K562 (cell line): Measurements from ENCODE around the gene CAMK1D. TPM values are rescaled to one million over a fixed set of nuclear protein-coding genes. Genes with fewer than 3 reads are reported as not detected.

Source experiments
- ATAC-seq: fragments of 200-7000 bp; cut with Tn5 transposase; 3 replicates; pipeline ENCODE4 v1.9.1; 2020; ENCODE audit warnings: moderate library complexity
- BruUV-seq: library from RNA; stranded (reverse); fragments of 400-500 nt; replicated peaks from 2 replicates; lab custom pipeline; 2021; lab: Mats Ljungman, UMichigan
- CTCF ChIA-PET: fragments of 300-600 bp; formaldehyde crosslinking; extraction: SDS; loops from one replicate; lab custom pipeline; 2021; ENCODE audit warnings: low intra/inter-chr PET ratio; lab: Yijun Ruan, JAX
- POLR2A ChIA-PET: fragments of 300-600, 350-650 bp; sonication (Branson Sonifier 250); formaldehyde crosslinking; extraction: SDS; loops from one replicate; lab custom pipeline; 2021; ENCODE audit warnings: antibody characterized with exemption, inconsistent platforms; lab: Yijun Ruan, JAX
- DNase-seq, 4 experiments: peaks; one replicate each; pipeline versions ENCODE4 v3.0.0 to v3.0.0-alpha.2; 2011 to 2018; ENCODE audit warnings: low spot score in 3 of 4, mixed read lengths in 3 of 4; ENCODE audit errors: extremely low read depth in 1 of 4
- FAIRE-seq: peaks from 2 replicates; lab custom pipeline; 2011; peaks lifted over from hg19 to GRCh38; lab: Jason Lieb, UNC
- H2AFZ ChIP-seq: 2 replicates; pipeline ENCODE4 v1.6.0; 2011; ENCODE audit warnings: low read depth, low read length, control low read depth, inconsistent platforms
- H3K27ac ChIP-seq: fragments of 200-600 bp; 3 replicates; pipeline ENCODE4 v1.8.0; 2011; ENCODE audit warnings: low read depth, mild to moderate bottlenecking, control low read depth, inconsistent platforms, low read length, moderate library complexity, mixed read lengths; ENCODE audit errors: extremely low read depth
- H3K27me3 ChIP-seq, 2 experiments: fragments of 300-600 bp in 1 of 2; 2 replicates in 1 of 2; 3 replicates in 1 of 2; pipeline versions ENCODE4 v1.6.0 to v1.8.0; 2011; ENCODE audit warnings: inconsistent platforms in 2 of 2, low read length in 2 of 2, mild to moderate bottlenecking in 1 of 2, mixed read lengths in 1 of 2, moderate library complexity in 1 of 2; ENCODE audit not compliant: control insufficient read depth in 2 of 2, insufficient read depth in 2 of 2
- H3K36me3 ChIP-seq: fragments of 300-600 bp; 3 replicates; pipeline ENCODE4 v1.8.0; 2011; ENCODE audit warnings: mild to moderate bottlenecking, low read length, inconsistent platforms; ENCODE audit not compliant: control insufficient read depth, insufficient read depth
- H3K4me1 ChIP-seq, 2 experiments: fragments of 200-600 bp in 1 of 2; replicated peaks in 1 of 2; 2 replicates in 1 of 2; 3 replicates in 1 of 2; pipeline versions ENCODE4 v1.5.1 to v1.8.0; 2011; ENCODE audit warnings: inconsistent platforms in 2 of 2, low read length in 2 of 2, mild to moderate bottlenecking in 1 of 2, mixed read lengths in 1 of 2, moderate library complexity in 1 of 2; ENCODE audit not compliant: control insufficient read depth in 2 of 2, insufficient read depth in 2 of 2
- H3K4me2 ChIP-seq: 2 replicates; pipeline ENCODE4 v1.6.1; 2011; ENCODE audit warnings: low read length, control low read depth, inconsistent platforms, mixed read lengths; ENCODE audit not compliant: insufficient read depth
- H3K4me3 ChIP-seq: fragments of 200-600 bp; sonication (generic), shearing (Covaris generic); 2 replicates; pipeline ENCODE4 v1.5.1; 2016; ENCODE audit warnings: control low read depth, inconsistent platforms
- H3K79me2 ChIP-seq: fragments of 200-600 bp; 3 replicates; pipeline ENCODE4 v1.8.0; 2011; ENCODE audit warnings: low read length, inconsistent platforms; ENCODE audit not compliant: control insufficient read depth, insufficient read depth
- H3K9ac ChIP-seq, 2 experiments: 2 replicates each; pipeline versions ENCODE4 v1.6.0 to v1.6.1; 2011; ENCODE audit warnings: low read depth in 2 of 2, low read length in 2 of 2, control low read depth in 1 of 2, inconsistent platforms in 1 of 2, mild to moderate bottlenecking in 1 of 2, mixed read lengths in 1 of 2; ENCODE audit not compliant: insufficient read depth in 1 of 2
- H3K9me1 ChIP-seq: one replicate; pipeline ENCODE4 v1.6.0; 2011; ENCODE audit warnings: inconsistent platforms, mild to moderate bottlenecking, low read length, moderate library complexity; ENCODE audit not compliant: control insufficient read depth, insufficient read depth
- H3K9me3 ChIP-seq: replicated peaks from 2 replicates; pipeline ENCODE4 v1.5.1; 2011; ENCODE audit warnings: low read depth, low read length, inconsistent platforms; ENCODE audit not compliant: control insufficient read depth, insufficient read depth
- H4K20me1 ChIP-seq: replicated peaks from 2 replicates; pipeline ENCODE4 v1.6.1; 2011; ENCODE audit warnings: low read length, inconsistent platforms, mixed read lengths; ENCODE audit not compliant: control insufficient read depth, insufficient read depth
- ARID1B ChIP-seq: fragments of 450-650 bp; IDR thresholded peaks from 2 replicates; pipeline ENCODE4 v1.6.1; 2016; ENCODE audit warnings: antibody characterized with exemption, mild to moderate bottlenecking, inconsistent platforms
- BDP1 ChIP-seq: IDR thresholded peaks from 3 replicates; pipeline ENCODE4 v1.6.1; 2011; ENCODE audit not compliant: insufficient read length, insufficient read depth
- CBX1 ChIP-seq: sonication (generic); IDR thresholded peaks from 2 replicates; pipeline ENCODE4 v1.6.1; 2016; ENCODE audit warnings: antibody characterized with exemption, low read depth, mild to moderate bottlenecking
- CEBPB ChIP-seq: fragments of 450-650 bp; IDR thresholded peaks from 2 replicates; pipeline ENCODE4 v1.6.1; 2016; ENCODE audit warnings: missing genetic modification characterization, missing compliant biosample characterization
- HMG20B ChIP-seq: fragments of 250-450 bp; sonication (Bioruptor Pico); IDR thresholded peaks from 2 replicates; pipeline ENCODE4 v1.5.0; 2021; ENCODE audit warnings: mild to moderate bottlenecking
- MAFK ChIP-seq: IDR thresholded peaks from 2 replicates; pipeline ENCODE4 v1.6.1; 2011; ENCODE audit warnings: low read length, improper control_type of control experiment
- PKNOX1 ChIP-seq: fragments of 450-650 bp; IDR thresholded peaks from 2 replicates; pipeline ENCODE4 v1.6.1; 2016
- POLR2AphosphoS5 ChIP-seq: IDR thresholded peaks from 2 replicates; pipeline ENCODE4 v1.6.1; 2011; ENCODE audit warnings: mild to moderate bottlenecking, low read depth, low read length, moderate library complexity; ENCODE audit not compliant: control insufficient read depth, insufficient read depth
- RERE ChIP-seq: sonication (generic); formaldehyde crosslinking; IDR thresholded peaks from 2 replicates; pipeline ENCODE4 v1.8.0; 2023; ENCODE audit warnings: missing genetic modification reagents, mild to moderate bottlenecking, borderline replicate concordance
- SMARCE1 ChIP-seq: fragments of 450-650 bp; IDR thresholded peaks from 2 replicates; pipeline ENCODE4 v1.7.1; 2016; ENCODE audit warnings: mild to moderate bottlenecking
- SREBF1 ChIP-seq: fragments of 150-350 bp; IDR thresholded peaks from 2 replicates; pipeline ENCODE4 v1.6.1; 2014; ENCODE audit warnings: antibody characterized with exemption, low read depth, low read length, borderline replicate concordance
- XRCC4 ChIP-seq: IDR thresholded peaks from one replicate; pipeline ENCODE4 v1.6.1; 2011; ENCODE audit not compliant: insufficient read depth, insufficient read length; ENCODE audit errors: extremely low read depth
- ZNF146 ChIP-seq: IDR thresholded peaks from one replicate; pipeline ENCODE4 v1.6.1; 2018; ENCODE audit warnings: missing compliant biosample characterization; ENCODE audit not compliant: unreplicated experiment
- ZNF212 ChIP-seq: fragments of 450-650 bp; formaldehyde crosslinking; IDR thresholded peaks from 2 replicates; pipeline ENCODE4 v1.4.0; 2020; ENCODE audit warnings: mild to moderate bottlenecking
- ZNF449 ChIP-seq: fragments of 250-450 bp; sonication (Bioruptor Pico); IDR thresholded peaks from 2 replicates; pipeline ENCODE4 v1.8.0; 2022; ENCODE audit warnings: moderate library complexity, mild to moderate bottlenecking, inconsistent platforms
- WGBS: fragments of 100-300 bp; shearing (Covaris generic); methylation state at CpG from one replicate; pipeline ENCODE4 v1.1.6; 2016; ENCODE audit warnings: low coverage, mixed read lengths; ENCODE audit not compliant: insufficient coverage; ENCODE audit errors: missing lambda C conversion rate; 5-methylcytosine and 5-hydroxymethylcytosine counted together
- in situ Hi-C: fragments of 300-500 bp; cut with MboI; formaldehyde crosslinking; loops from 4 replicates; pipeline ENCODE4 v1.15.0; 2018; ENCODE audit warnings: inconsistent platforms, mixed read lengths
- intact Hi-C: fragments of 100-400 bp; cut with micrococcal nuclease; formaldehyde crosslinking; loops from 2 replicates; pipeline ENCODE4 v1.14.2; 2022
- polyA plus RNA-seq, 8 experiments: library from polyadenylated mRNA; depleted of rRNA in 4 of 8; stranded (reverse) in 5 of 8; unstranded in 3 of 8; fragments of >200 nt; fragmentation: Nextera tagmentation in 2 of 8; fragmentation: Illumina TruSeq in 1 of 8; extraction: Ambion mirVana in 2 of 8; extraction: Trizol in 1 of 8; gene quantifications; 2 replicates each; pipeline versions ENCODE4 v1.2.1 to v1.2.3, GENCODE V29; 2011 to 2014; ENCODE audit warnings: inconsistent platforms in 1 of 8, missing spikeins in 1 of 8
- total RNA-seq, 7 experiments: library from RNA; depleted of rRNA in 6 of 7; stranded (reverse); fragments of >200 nt in 6 of 7; fragmentation: Illumina TruSeq in 2 of 7; extraction: Trizol in 2 of 7; gene quantifications; 2 replicates each; pipeline versions ENCODE4 v1.2.1 to v1.2.3, GENCODE V29; 2011 to 2021; ENCODE audit warnings: low replicate concordance in 1 of 7

Gene CAMK1D
- total and polyA plus RNA-seq, 9 of the 15 experiments (the other 6 are each of a cell fraction or from before 2014, with no cell fraction given): 0.12 to 0.24 (median 0.20) TPM; not detected in 5

- no peak overlapping the region for H3K9ac ChIP-seq
- H3K79me2 ChIP-seq: no peaks in the 10 kb centered on the region
- H3K9me1 ChIP-seq: no peaks in the 10 kb centered on the region
- peaks cover 28 to 46% of the 10 kb centered on the region in 2 experiments; a peak in 4 of 5 replicates for H3K27me3 ChIP-seq
- POLR2A ChIA-PET: interaction anchor here (0.6 kb wide), 1 partner anchor 69 kb away, joined by 3 read pairs; no protein-coding TSS in a partner anchor
- no peaks in the 10 kb centered on the region for H3K9me3 ChIP-seq
- no peak for FAIRE-seq
- H2AFZ ChIP-seq: no peak overlapping the region
- no peak overlapping the region for H3K4me3 ChIP-seq
- no TSS peak for BruUV-seq
- no peak overlapping the region for H3K27ac ChIP-seq
- TF ChIP-seq ZNF449: no peak
- TF ChIP-seq POLR2AphosphoS5: no peak
- no peak for TF ChIP-seq RERE (CRISPR knock-in tag)
- no peak for TF ChIP-seq SREBF1
- TF ChIP-seq ZNF212 (CRISPR knock-in tag): no peak
- TF ChIP-seq BDP1: no peak
- TF ChIP-seq HMG20B (CRISPR knock-in tag): no peak
- no peak for TF ChIP-seq ARID1B
- TF ChIP-seq CEBPB (tag): no peak
- TF ChIP-seq CBX1: no peak
- no peak for TF ChIP-seq MAFK
- TF ChIP-seq SMARCE1: no peak
- no peak for TF ChIP-seq PKNOX1
- TF ChIP-seq XRCC4: no peak
- TF ChIP-seq ZNF146: no peak
- TF ChIP-seq, all 486 proteins: peak for 0
- no peak for ATAC-seq
- Histone ChIP-seq H4K20me1 (no peaks in the 10 kb centered on the region), H3K36me3 (no peaks in the 10 kb centered on the region), H3K4me1 (no peaks in the 10 kb centered on the region; a peak in 1 of 5 replicates), H3K4me2 (no peak overlapping the region)
- CTCF ChIA-PET: no interaction called here
- in situ Hi-C loops (no loop called here), intact Hi-C loops (no loop called here)
- DNase-seq: no peak
- 2% methylated on average over 11 of the region's 11 CpGs for WGBS
These were observed 289.4 kb downstream of the CAMK1D start for GRCh38 chr10:12638781-12639180.
